MM.1S (cell line): ENCODE data around the gene ASPDH.

Source experiments
- DNase-seq: peaks from one replicate; pipeline ENCODE4 v3.0.0-alpha.2; 2015
- H2AFZ ChIP-seq: fragments of 300-600 bp; sonication (generic); 2 replicates; pipeline ENCODE4 v1.6.0; 2016; ENCODE audit warnings: antibody characterized with exemption, low read length
- H3F3A ChIP-seq: fragments of 300-600 bp; sonication (generic); 2 replicates; pipeline ENCODE4 v1.6.1; 2016; ENCODE audit warnings: mild to moderate bottlenecking, antibody characterized with exemption, low read length, moderate library complexity, mixed read lengths; ENCODE audit not compliant: insufficient read depth
- H3K27ac ChIP-seq: fragments of 300-600 bp; sonication (generic); 2 replicates; pipeline ENCODE4 v1.5.1; 2016; ENCODE audit warnings: mild to moderate bottlenecking, low read length
- H3K27me3 ChIP-seq: fragments of 300-600 bp; sonication (generic); replicated peaks from 2 replicates; pipeline ENCODE4 v1.6.0; 2016; ENCODE audit warnings: low read length; ENCODE audit not compliant: insufficient read depth
- H3K36me3 ChIP-seq: fragments of 300-600 bp; sonication (generic); replicated peaks from 2 replicates; pipeline ENCODE4 v1.6.1; 2016; ENCODE audit warnings: mild to moderate bottlenecking, low read length, mixed read lengths; ENCODE audit not compliant: insufficient read depth
- H3K4me1 ChIP-seq: fragments of 300-600 bp; sonication (generic); 2 replicates; pipeline ENCODE4 v1.6.1; 2016; ENCODE audit warnings: low read length, mixed read lengths
- H3K4me2 ChIP-seq: fragments of 300-600 bp; sonication (generic); 2 replicates; pipeline ENCODE4 v1.6.0; 2016; ENCODE audit warnings: low read depth, low read length
- H3K4me3 ChIP-seq: fragments of 300-600 bp; sonication (generic); 2 replicates; pipeline ENCODE4 v1.5.1; 2016; ENCODE audit warnings: low read length, mixed read lengths
- H3K79me2 ChIP-seq: fragments of 300-600 bp; sonication (generic); 2 replicates; pipeline ENCODE4 v1.6.1; 2016; ENCODE audit warnings: mixed run types, low read length, mixed read lengths
- H3K9ac ChIP-seq: fragments of 300-600 bp; sonication (generic); 2 replicates; pipeline ENCODE4 v1.6.1; 2016; ENCODE audit warnings: low read length, mixed read lengths
- H3K9me2 ChIP-seq: fragments of 300-600 bp; sonication (generic); replicated peaks from 2 replicates; pipeline ENCODE4 v1.6.1; 2016; ENCODE audit warnings: mild to moderate bottlenecking, low read length, mixed read lengths; ENCODE audit not compliant: insufficient read depth
- H3K9me3 ChIP-seq: fragments of 300-600 bp; sonication (generic); replicated peaks from 2 replicates; pipeline ENCODE4 v1.6.1; 2016; ENCODE audit warnings: mild to moderate bottlenecking, low read length, mixed read lengths; ENCODE audit not compliant: insufficient read depth
- H4K20me1 ChIP-seq: fragments of 300-600 bp; sonication (generic); 2 replicates; pipeline ENCODE4 v1.6.1; 2016; ENCODE audit warnings: mild to moderate bottlenecking, low read length, moderate library complexity, mixed read lengths; ENCODE audit not compliant: insufficient read depth
- CTCF ChIP-seq: fragments of 300-600 bp; sonication (generic); IDR thresholded peaks from 2 replicates; pipeline ENCODE4 v1.5.1; 2016; ENCODE audit warnings: antibody characterized with exemption, low read length, mixed read lengths
- EZH2 ChIP-seq: fragments of 300-600 bp; sonication (generic); optimal IDR thresholded peaks from 2 replicates; pipeline ENCODE3; 2017; ENCODE audit warnings: low read depth, mild to moderate bottlenecking, antibody characterized with exemption, low read length, mixed read lengths
- EZH2phosphoT487 ChIP-seq: fragments of 300-600 bp; sonication (generic); IDR thresholded peaks from 2 replicates; pipeline ENCODE4 v1.6.1; 2018; ENCODE audit warnings: antibody characterized with exemption, low read length

The ASPDH gene

GRCh38 chr19:50550594-50550966 lies 36.9 kb upstream of the ASPDH start:
- Histone ChIP-seq H3K79me2 (no peaks in the 10 kb centered on the region), H3K9me3 (no peaks in the 10 kb centered on the region), H3K27me3 (peaks cover 89% of the 10 kb centered on the region), H3K27ac (no peak overlapping the region), H2AFZ (no peak overlapping the region), H3K4me1 (no peaks in the 10 kb centered on the region), H3F3A (no peaks in the 10 kb centered on the region), H3K9me2 (no peaks in the 10 kb centered on the region), H3K4me3 (no peak overlapping the region), H3K4me2 (no peak overlapping the region), H3K36me3 (no peaks in the 10 kb centered on the region), H4K20me1 (no peaks in the 10 kb centered on the region), H3K9ac (no peak overlapping the region)
- DNase-seq: no peak
- no peak for TF ChIP-seq CTCF

- H3F3A ChIP-seq: no peaks in the 10 kb centered on the region
- H3K27ac ChIP-seq: no peak overlapping the region
- H4K20me1 ChIP-seq: no peaks in the 10 kb centered on the region
- no peak for DNase-seq
- H3K4me3 ChIP-seq: no peak overlapping the region
- H3K27me3 ChIP-seq: peaks cover 87% of the 10 kb centered on the region
- no peaks in the 10 kb centered on the region for H3K36me3 ChIP-seq
- H3K79me2 ChIP-seq: no peaks in the 10 kb centered on the region
- no peak overlapping the region for H2AFZ ChIP-seq
- no peaks in the 10 kb centered on the region for H3K9me2 ChIP-seq
- no peaks in the 10 kb centered on the region for H3K4me1 ChIP-seq
- H3K9me3 ChIP-seq: no peaks in the 10 kb centered on the region
- no peak overlapping the region for H3K9ac ChIP-seq
- TF ChIP-seq CTCF (no peak), EZH2phosphoT487 (no peak), EZH2 (no peak)
- H3K4me2 ChIP-seq: no peak overlapping the region
Measured at GRCh38 chr19:50549927-50550593, 36.3 kb upstream of the ASPDH start.

GRCh38 chr19:50549059-50549926 lies 35.6 kb upstream of the ASPDH start:
- H3K4me3 ChIP-seq: no peak overlapping the region
- no peaks in the 10 kb centered on the region for H3K36me3 ChIP-seq
- no peak for TF ChIP-seq CTCF
- no peak for TF ChIP-seq EZH2
- TF ChIP-seq EZH2phosphoT487: no peak
- H3K4me1 ChIP-seq: no peaks in the 10 kb centered on the region
- no peak overlapping the region for H3K27ac ChIP-seq
- no peak overlapping the region for H2AFZ ChIP-seq
- no peaks in the 10 kb centered on the region for H3K9me2 ChIP-seq
- H3K27me3 ChIP-seq: peaks cover 84% of the 10 kb centered on the region
- H4K20me1 ChIP-seq: no peaks in the 10 kb centered on the region
- H3F3A ChIP-seq: no peaks in the 10 kb centered on the region
- H3K9me3 ChIP-seq: no peaks in the 10 kb centered on the region
- no peaks in the 10 kb centered on the region for H3K79me2 ChIP-seq
- H3K9ac ChIP-seq: no peak overlapping the region
- DNase-seq: no peak
- no peak overlapping the region for H3K4me2 ChIP-seq
